ENCODE measurements around the gene KIRREL3.
"Not testable (repeated sequence)": the region's sequence is repeated elsewhere in the genome, so short reads cannot be mapped to it uniquely, and the experiment has no call there.

KIRREL3 gene

DNA sequence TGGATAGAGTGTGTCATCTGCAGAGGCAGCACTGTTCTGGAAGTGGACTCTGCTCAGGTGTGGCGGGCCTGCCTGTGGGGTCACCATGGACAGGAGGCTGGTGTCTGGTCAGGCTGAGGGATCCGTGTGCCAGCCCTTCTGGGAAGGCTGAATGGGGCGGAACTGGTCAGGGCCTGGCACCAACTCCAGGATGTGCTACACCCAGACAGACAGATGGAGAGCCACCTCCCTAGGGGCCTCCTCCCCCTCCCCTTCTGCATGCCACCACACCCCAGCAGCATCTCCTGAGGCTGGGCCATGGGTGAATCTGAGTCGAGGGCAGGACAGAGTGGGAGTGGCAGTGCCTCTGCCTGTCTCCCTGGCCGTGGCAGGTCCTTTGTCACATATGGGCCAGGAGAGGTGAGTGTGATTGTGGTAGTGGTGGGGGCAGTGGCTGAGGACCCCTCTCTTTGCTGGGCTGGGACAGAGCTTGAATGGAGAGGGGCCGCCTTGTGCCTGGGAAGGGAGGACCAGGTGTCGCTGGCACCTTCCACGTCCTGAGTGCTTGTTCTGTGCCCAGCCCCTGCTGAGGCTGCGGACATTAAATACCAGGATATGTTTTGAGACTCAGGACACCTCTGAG lies 616.0 kb downstream of the KIRREL3 start:
- H3K4me3 ChIP-seq (ENCODE audit: low read depth, low read length), result no peak overlapping the region
- DNase-seq (ENCODE audit: low read depth, low spot score), result no peak
- TF ChIP-seq, protein P1, sequence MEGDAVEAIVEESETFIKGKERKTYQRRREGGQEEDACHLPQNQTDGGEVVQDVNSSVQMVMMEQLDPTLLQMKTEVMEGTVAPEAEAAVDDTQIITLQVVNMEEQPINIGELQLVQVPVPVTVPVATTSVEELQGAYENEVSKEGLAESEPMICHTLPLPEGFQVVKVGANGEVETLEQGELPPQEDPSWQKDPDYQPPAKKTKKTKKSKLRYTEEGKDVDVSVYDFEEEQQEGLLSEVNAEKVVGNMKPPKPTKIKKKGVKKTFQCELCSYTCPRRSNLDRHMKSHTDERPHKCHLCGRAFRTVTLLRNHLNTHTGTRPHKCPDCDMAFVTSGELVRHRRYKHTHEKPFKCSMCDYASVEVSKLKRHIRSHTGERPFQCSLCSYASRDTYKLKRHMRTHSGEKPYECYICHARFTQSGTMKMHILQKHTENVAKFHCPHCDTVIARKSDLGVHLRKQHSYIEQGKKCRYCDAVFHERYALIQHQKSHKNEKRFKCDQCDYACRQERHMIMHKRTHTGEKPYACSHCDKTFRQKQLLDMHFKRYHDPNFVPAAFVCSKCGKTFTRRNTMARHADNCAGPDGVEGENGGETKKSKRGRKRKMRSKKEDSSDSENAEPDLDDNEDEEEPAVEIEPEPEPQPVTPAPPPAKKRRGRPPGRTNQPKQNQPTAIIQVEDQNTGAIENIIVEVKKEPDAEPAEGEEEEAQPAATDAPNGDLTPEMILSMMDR (IDR thresholded peaks at IDR 0.05; ENCODE audit: low read depth, low read length), result no peak
- in situ Hi-C loops (cut with HindIII; ENCODE audit: low sequenced_read_pairs), result no loop called here

DNA sequence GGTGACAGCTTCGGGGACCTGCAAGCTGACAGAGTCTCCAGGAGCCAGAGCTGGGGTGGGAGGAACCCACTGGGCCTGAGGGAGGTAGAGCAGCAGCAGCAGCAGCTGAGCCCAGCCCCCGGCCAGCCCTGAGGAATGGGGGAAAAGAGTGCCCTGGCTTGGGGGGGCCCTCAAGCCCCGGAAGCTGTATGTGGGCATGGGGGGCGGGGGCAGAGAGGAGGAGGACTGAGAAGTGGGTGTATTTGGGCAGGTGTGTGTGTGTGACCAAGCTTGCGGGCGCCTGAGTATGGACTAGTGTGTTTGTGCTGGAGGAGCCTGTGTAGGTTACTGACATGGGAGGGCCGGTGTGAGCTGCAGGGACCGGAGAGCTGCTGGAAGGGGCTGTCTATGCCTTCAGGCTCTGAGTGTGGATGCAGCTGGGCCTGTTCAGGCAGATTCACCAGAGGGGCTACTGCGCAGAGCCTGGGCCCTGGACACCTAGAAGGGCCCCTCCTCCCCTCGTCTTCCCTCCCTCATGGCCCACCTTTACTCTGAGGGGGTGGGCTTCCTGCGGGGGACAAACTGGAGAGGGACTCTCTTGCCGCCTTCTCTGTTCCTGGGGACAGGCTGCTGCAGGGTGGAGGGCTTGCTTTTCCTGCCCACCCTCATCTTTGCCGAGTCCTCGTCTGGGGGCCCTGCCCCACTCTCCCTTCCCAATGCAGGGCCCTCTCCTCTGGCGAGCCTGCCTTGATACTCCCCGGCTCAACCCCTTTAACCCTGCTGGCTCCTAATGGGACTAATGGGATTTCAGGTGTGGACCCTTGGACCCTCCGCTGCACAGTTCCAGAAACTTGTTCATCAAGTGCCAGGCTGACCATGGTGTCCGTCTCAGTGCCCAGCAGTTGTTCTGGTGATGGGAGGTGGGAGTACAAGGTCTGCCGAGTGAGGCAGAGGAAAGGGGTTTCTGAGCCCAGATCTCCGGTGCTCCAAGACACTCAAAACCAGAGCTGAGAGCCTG lies 616.9 kb downstream of the KIRREL3 start:
- in situ Hi-C loops (cut with HindIII; ENCODE audit: low sequenced_read_pairs), result no loop called here
- DNase-seq (ENCODE audit: low read depth, low spot score), result no peak
- no peak overlapping the region for H3K4me3 ChIP-seq (ENCODE audit: low read depth, low read length)
- TF ChIP-seq, protein P1 (IDR thresholded peaks at IDR 0.05; ENCODE audit: low read depth, low read length), result no peak

DNA sequence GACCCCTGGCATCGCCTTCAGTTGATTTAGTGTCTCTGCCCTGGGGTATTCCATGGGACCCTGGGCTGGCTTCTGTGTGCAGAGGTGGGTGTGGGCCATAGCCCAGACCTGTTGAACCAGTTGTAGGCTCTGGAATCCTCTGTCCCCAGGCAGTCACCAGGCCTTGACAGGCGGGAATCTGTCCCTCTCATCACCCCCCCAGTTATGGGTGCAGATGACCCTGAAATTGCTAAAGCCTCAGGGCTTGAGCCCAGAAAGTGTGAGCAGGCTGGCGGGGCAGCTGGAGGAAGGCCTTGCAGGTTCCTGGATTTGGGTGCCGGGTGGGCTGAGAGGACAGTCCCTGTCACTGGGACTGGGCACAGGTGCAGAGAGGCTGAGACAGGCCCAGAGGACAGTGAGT lies 617.9 kb downstream of the KIRREL3 start:
- in situ Hi-C loops (cut with HindIII; ENCODE audit: low sequenced_read_pairs); DNase-seq (ENCODE audit: low read depth, low spot score); H3K4me3 ChIP-seq (ENCODE audit: low read depth, low read length): not testable (repeated sequence)

DNA sequence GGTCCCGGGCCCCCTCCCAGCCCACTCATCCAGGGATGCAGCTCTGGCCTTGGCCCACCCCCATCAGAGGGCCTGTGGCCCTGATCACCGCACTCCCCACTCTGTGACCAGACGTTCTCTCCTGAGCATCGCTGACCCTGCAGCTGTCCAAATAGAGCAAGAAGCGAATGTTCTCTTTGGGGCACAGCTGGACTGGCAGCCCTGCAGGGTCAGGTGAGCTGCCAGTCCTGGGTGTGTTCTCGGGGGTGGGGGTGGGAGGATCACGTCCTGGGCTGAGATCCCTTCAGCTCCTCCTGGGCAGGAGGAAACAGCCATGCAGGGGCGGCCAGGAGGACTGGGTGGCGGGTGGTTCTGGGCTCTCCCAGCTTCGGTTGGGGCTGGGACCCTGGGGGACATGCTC lies 618.6 kb downstream of the KIRREL3 start:
- in situ Hi-C loops (cut with HindIII; ENCODE audit: low sequenced_read_pairs); DNase-seq (ENCODE audit: low read depth, low spot score); H3K4me3 ChIP-seq (ENCODE audit: low read depth, low read length): not testable (repeated sequence)

DNA sequence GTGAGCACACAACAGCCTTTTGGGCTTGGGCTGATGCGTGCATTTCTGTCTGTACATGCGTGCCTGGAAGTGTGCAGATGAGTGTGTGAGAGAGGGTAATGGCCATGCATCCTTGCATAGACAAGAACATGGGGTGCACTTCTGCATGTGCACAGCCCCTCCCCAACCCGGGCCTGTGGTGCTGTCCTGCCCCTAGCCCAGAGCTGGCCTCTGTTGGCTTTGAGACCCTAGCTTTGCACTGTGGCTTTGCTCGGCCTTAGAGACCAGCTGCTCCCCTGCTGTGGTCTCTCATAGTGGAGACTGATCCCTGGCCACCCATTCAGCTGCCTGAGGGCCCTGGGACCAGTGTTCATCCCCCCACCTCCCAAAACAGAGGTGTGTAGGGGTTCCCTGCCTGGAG lies 619.7 kb downstream of the KIRREL3 start:
- H3K4me3 ChIP-seq (ENCODE audit: low read depth, low read length), result no peak overlapping the region
- TF ChIP-seq, protein P1 (IDR thresholded peaks at IDR 0.05; ENCODE audit: low read depth, low read length), result no peak
- DNase-seq (ENCODE audit: low read depth, low spot score), result no peak
- in situ Hi-C loops (cut with HindIII; ENCODE audit: low sequenced_read_pairs), result no loop called here

DNA sequence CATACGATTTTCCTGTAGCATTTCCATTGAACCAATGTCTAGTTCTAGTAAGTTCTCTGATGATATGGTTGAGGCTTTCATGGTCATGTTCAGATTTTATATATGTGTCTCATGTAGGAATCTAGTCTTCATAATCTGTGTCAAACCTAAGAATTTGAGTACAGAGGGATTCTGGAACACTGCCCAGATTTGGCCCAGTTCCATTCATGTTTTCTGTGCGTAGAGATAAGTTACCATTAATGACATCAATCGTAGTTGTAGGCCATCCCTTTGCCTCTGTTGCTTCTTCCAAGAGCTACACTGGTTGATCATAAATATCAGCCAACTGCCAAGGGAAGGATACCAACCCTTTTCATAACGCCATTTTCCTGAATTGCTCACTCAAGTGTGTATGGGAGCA lies 621.8 kb downstream of the KIRREL3 start:
- DNase-seq (ENCODE audit: low read depth, low spot score), result peak; percentile 46
- no peak overlapping the region for H3K4me3 ChIP-seq (ENCODE audit: low read depth, low read length)
- TF ChIP-seq, protein P1 (IDR thresholded peaks at IDR 0.05; ENCODE audit: low read depth, low read length), result no peak
- in situ Hi-C loops (cut with HindIII; ENCODE audit: low sequenced_read_pairs), result no loop called here

DNA sequence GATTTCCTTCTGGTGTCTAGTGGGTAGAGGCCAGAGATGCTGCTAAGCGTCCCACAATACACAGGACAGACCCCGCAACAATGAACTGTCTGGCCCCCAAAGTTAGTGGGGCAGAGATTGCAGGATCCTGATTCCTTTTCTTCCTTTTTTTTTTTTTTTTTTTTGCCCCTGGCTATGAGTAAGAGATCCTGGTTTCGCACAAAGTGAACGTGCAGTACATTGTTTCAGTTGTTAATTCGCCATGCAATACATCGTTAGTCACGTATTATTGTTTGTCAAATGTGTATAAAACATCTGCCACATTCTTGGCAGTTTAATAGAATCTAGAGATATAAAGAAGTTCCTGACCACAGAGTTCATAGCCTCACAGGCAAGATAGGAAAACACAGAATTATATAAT lies 624.8 kb downstream of the KIRREL3 start:
- no peak overlapping the region for H3K4me3 ChIP-seq (ENCODE audit: low read depth, low read length)
- TF ChIP-seq, protein P1 (IDR thresholded peaks at IDR 0.05; ENCODE audit: low read depth, low read length), result no peak
- in situ Hi-C loops (cut with HindIII; ENCODE audit: low sequenced_read_pairs), result no loop called here
- DNase-seq (ENCODE audit: low read depth, low spot score), result no peak

DNA sequence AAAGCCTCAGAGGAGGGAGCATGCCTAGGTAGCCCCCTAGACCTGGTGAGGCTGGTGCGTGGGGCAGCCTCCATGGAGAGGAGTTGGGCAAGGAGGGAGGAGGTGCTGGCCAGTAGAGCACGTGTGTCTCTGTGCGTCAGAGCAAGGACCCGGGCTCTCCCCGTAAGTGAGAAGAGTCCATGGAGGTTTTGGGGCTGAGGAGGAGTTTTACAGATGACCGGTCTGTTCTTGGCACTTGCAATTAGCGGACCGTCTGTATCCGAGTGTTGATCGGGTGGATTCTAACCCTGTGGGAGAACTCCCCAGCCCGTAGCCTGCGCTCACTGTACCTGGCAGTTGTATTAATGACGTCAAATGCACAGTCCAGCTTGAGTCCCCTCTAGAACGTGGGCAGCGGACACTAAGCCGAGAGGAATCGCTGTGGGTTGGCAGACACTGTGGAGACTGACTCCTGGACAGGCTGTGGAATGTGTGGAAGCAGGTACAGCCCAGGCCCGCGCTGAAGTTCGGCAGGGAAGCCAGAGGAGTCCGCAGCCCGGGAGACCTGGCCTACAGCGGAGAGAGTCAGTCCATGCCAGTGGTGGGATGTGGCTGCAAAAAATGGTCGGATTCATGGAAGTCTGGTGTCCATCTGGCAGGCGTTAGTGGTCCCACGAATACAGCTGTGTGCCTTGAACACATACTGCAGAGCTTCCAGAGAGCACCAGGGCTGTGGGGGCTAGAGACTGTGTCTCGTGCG lies 625.8 kb downstream of the KIRREL3 start:
- DNase-seq (ENCODE audit: low read depth, low spot score); in situ Hi-C loops (cut with HindIII; ENCODE audit: low sequenced_read_pairs); H3K4me3 ChIP-seq (ENCODE audit: low read depth, low read length): not testable (repeated sequence)

DNA sequence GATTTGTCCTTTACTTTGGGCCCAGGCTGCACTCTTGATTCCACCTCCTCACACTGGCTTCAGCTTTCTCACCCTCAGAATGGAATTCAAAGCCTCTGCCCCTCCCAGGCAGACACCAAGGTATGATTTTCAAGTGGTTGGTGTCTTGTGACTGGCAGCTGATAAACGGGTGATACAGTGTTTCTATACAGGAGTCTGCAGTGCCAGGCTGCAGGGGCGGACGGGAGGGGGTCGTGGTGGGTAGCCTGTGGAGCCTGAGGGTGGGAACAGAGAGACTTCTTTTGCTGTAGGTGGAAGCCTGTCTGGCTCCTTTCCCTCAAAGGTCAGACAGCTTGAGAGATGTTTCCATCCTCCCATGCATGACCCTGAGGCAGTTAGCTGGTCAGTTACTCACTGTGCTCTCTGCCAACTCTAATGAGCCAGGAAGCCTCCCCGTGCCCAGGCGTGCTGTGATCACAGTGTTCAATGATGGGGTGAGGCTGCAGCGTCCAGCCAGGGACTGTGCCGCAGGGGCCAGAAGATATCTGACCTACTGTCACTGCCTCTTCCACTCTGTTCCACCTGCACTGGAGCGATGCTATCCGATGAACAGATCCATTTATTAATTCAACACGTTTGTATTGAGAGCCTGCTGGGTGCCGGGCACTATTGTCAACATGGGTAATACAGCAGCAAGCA lies 627.0 kb downstream of the KIRREL3 start:
- DNase-seq (ENCODE audit: low read depth, low spot score); in situ Hi-C loops (cut with HindIII; ENCODE audit: low sequenced_read_pairs); H3K4me3 ChIP-seq (ENCODE audit: low read depth, low read length): not testable (repeated sequence)

Data from astrocyte of the spinal cord (primary cell).